OCI-LY7 (cell line): Measurements from ENCODE around the gene LGI1. TPM values are rescaled to one million over a fixed set of nuclear protein-coding genes. Genes with fewer than 3 reads are reported as not detected.

Source experiments
- BruUV-seq: library from RNA; stranded (reverse); fragments of 400-500 nt; replicated peaks from 2 replicates; lab custom pipeline; 2021; lab: Mats Ljungman, UMichigan
- CTCF ChIA-PET: fragments of 300-600 bp; sonication (Branson Sonifier 250); formaldehyde crosslinking; loops from one replicate; lab custom pipeline; 2022; ENCODE audit warnings: antibody characterized with exemption; ENCODE audit not compliant: unreplicated experiment; lab: Charles Lee
- POLR2A ChIA-PET: fragments of 300-600 bp; sonication (Branson Sonifier 250); formaldehyde crosslinking; loops from one replicate; lab custom pipeline; 2022; ENCODE audit warnings: antibody characterized with exemption; lab: Charles Lee
- DNase-seq: peaks from one replicate; pipeline ENCODE4 v3.0.0-alpha.2; 2015; ENCODE audit warnings: low spot score
- H2AFZ ChIP-seq: fragments of 200-600 bp; sonication (generic), shearing (Covaris generic); 2 replicates; pipeline ENCODE4 v1.6.1; 2014; ENCODE audit warnings: mild to moderate bottlenecking, antibody characterized with exemption, low read length, moderate library complexity
- H3K27ac ChIP-seq: fragments of 200-600 bp; sonication (generic); 2 replicates; pipeline ENCODE4 v1.5.1; 2014; ENCODE audit warnings: mixed run types, low read depth, mild to moderate bottlenecking, moderate library complexity, low read length, inconsistent platforms; ENCODE audit not compliant: poor library complexity, severe bottlenecking
- H3K36me3 ChIP-seq: fragments of 200-600 bp; sonication (generic); 2 replicates; pipeline ENCODE4 v1.6.1; 2014; ENCODE audit warnings: mild to moderate bottlenecking, antibody characterized with exemption, low read length, moderate library complexity, mixed read lengths; ENCODE audit not compliant: insufficient read depth
- H3K4me1 ChIP-seq: fragments of 200-600 bp; sonication (generic); 2 replicates; pipeline ENCODE4 v1.5.1; 2014; ENCODE audit warnings: mild to moderate bottlenecking, low read length; ENCODE audit not compliant: insufficient read depth, poor library complexity, severe bottlenecking
- H3K4me2 ChIP-seq: fragments of 200-600 bp; sonication (generic); 2 replicates; pipeline ENCODE4 v1.6.1; 2014; ENCODE audit warnings: mild to moderate bottlenecking, low read length
- H3K4me3 ChIP-seq: fragments of 200-600 bp; sonication (generic); 2 replicates; pipeline ENCODE4 v1.5.1; 2014; ENCODE audit warnings: mild to moderate bottlenecking, low read depth, low read length; ENCODE audit not compliant: poor library complexity, severe bottlenecking
- H3K79me2 ChIP-seq: fragments of 200-600 bp; sonication (generic); 2 replicates; pipeline ENCODE4 v1.6.1; 2016; ENCODE audit warnings: low read depth, mild to moderate bottlenecking, low read length, moderate library complexity, mixed read lengths; ENCODE audit not compliant: insufficient read depth
- H3K9me2 ChIP-seq: fragments of 200-600 bp; sonication (generic); 2 replicates; pipeline ENCODE4 v1.6.1; 2016; ENCODE audit warnings: mild to moderate bottlenecking, low read length, mixed read lengths; ENCODE audit not compliant: insufficient read depth
- H3K9me3 ChIP-seq: fragments of 200-600 bp; sonication (generic); 2 replicates; pipeline ENCODE4 v1.6.1; 2014; ENCODE audit warnings: mild to moderate bottlenecking, mixed run types, low read length, mixed read lengths
- H4K20me1 ChIP-seq: fragments of 200-600 bp; sonication (generic); 2 replicates; pipeline ENCODE4 v1.6.1; 2014; ENCODE audit warnings: mild to moderate bottlenecking, antibody characterized with exemption, low read length, moderate library complexity, mixed read lengths; ENCODE audit not compliant: insufficient read depth
- CTCF ChIP-seq: fragments of 200-600 bp; sonication (generic); conservative IDR thresholded peaks from 2 replicates; pipeline ENCODE4 v1.5.1; 2014; ENCODE audit warnings: mild to moderate bottlenecking, antibody characterized with exemption, low read length, moderate library complexity, mixed read lengths
- EZH2phosphoT487 ChIP-seq: fragments of 200-600 bp; sonication (generic); IDR thresholded peaks from 2 replicates; pipeline ENCODE4 v1.6.1; 2018; ENCODE audit warnings: low read depth, borderline replicate concordance, mild to moderate bottlenecking, mixed run types, antibody characterized with exemption, low read length, moderate library complexity, mixed read lengths
- intact Hi-C: fragments of 100-400 bp; cut with micrococcal nuclease; formaldehyde crosslinking; loops from one replicate; pipeline ENCODE4 v1.10.0; 2022; ENCODE audit not compliant: unreplicated experiment
- total RNA-seq, 2 experiments: library from RNA; depleted of rRNA in 1 of 2; stranded (reverse); fragments of >200 nt in 1 of 2; shearing (Covaris generic) in 1 of 2; gene quantifications; 2 replicates each; pipeline ENCODE4 v1.2.3, GENCODE V29; 2014 to 2022

LGI1 gene
- total RNA-seq, 2 experiments from 2014 or later = 0.41 TPM; not detected in 1

- BruUV-seq = no TSS peak
- DNase-seq = no peak
- no peaks in the 10 kb centered on the region for H4K20me1 ChIP-seq
- no peaks in the 10 kb centered on the region for H3K36me3 ChIP-seq
- no peak overlapping the region for H3K27ac ChIP-seq
- no peaks in the 10 kb centered on the region for H3K9me3 ChIP-seq
- CTCF ChIA-PET = no interaction called here
- H2AFZ ChIP-seq = no peak overlapping the region
- no peak for TF ChIP-seq CTCF
- no peak for TF ChIP-seq EZH2phosphoT487
- H3K4me1 ChIP-seq = no peaks in the 10 kb centered on the region
- no peaks in the 10 kb centered on the region for H3K79me2 ChIP-seq
- H3K4me3 ChIP-seq = no peak overlapping the region
- intact Hi-C loops = no loop called here
- no peak overlapping the region for H3K4me2 ChIP-seq
- no peaks in the 10 kb centered on the region for H3K9me2 ChIP-seq
- POLR2A ChIA-PET = no interaction called here
Measured at GRCh38 chr10:93799155-93799708, 41.5 kb downstream of the LGI1 start.

GRCh38 chr10:93804200-93804599, 46.5 kb downstream of the LGI1 start:
- BruUV-seq = no TSS peak
- TF ChIP-seq EZH2phosphoT487 (no peak), CTCF (no peak)
- Histone ChIP-seq H3K27ac (no peak overlapping the region), H3K36me3 (no peaks in the 10 kb centered on the region), H3K9me2 (no peaks in the 10 kb centered on the region), H4K20me1 (no peaks in the 10 kb centered on the region), H2AFZ (no peak overlapping the region), H3K79me2 (no peaks in the 10 kb centered on the region), H3K4me3 (no peak overlapping the region), H3K9me3 (no peaks in the 10 kb centered on the region), H3K4me2 (no peak overlapping the region), H3K4me1 (no peaks in the 10 kb centered on the region)
- intact Hi-C loops = no loop called here
- ChIA-PET POLR2A (no interaction called here), CTCF (no interaction called here)
- no peak for DNase-seq

GRCh38 chr10:93806903-93807302, 49.2 kb downstream of the LGI1 start:
- H3K9me3 ChIP-seq = no peaks in the 10 kb centered on the region
- DNase-seq = no peak

More at GRCh38 chr10:93806903-93807302, 49.2 kb downstream of the LGI1 start:
- Histone ChIP-seq H3K9me2 (no peaks in the 10 kb centered on the region), H3K79me2 (no peaks in the 10 kb centered on the region), H3K36me3 (no peaks in the 10 kb centered on the region), H2AFZ (no peak overlapping the region), H3K27ac (no peak overlapping the region), H3K4me1 (no peaks in the 10 kb centered on the region), H3K4me2 (no peak overlapping the region), H3K4me3 (no peak overlapping the region), H4K20me1 (no peaks in the 10 kb centered on the region)
- TF ChIP-seq EZH2phosphoT487 = no peak
- TF ChIP-seq CTCF = no peak
- intact Hi-C loops = no loop called here
- no TSS peak for BruUV-seq
- ChIA-PET CTCF (interaction anchor here (0.6 kb wide), 1 partner anchor 114 kb away, joined by 3 read pairs; no protein-coding TSS in a partner anchor), POLR2A (interaction anchor here (0.8 kb wide), 1 partner anchor 85 kb away, joined by 3 read pairs; no protein-coding TSS in a partner anchor)
